NCI-H345 (cell line): ENCODE measurements around the gene AP4B1.

Experiments
- DNase-seq: peaks from one replicate; lab custom pipeline; 2025; lab: John Stamatoyannopoulos, UW

Gene AP4B1

DNA sequence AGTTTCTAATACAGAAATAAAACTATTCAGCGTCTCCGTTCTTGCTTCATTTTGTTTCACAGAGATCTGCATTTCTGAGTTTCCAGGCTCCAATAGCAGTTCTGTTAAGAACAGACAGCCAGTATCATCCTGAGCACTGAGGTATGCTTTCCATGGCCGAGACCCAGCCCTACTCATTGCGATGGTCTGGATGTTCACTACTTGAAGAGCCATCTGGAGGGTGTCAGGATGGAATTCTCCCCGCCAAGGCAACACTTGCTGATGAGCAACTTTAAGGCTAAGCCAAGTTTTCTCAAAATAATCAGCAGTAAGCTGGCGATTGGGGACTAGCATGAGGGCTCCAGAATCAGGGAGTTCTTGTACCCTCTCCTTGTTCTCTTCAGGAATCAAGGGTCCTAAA, 9.5 kb downstream of the AP4B1 start:
- no peak for DNase-seq

DNA sequence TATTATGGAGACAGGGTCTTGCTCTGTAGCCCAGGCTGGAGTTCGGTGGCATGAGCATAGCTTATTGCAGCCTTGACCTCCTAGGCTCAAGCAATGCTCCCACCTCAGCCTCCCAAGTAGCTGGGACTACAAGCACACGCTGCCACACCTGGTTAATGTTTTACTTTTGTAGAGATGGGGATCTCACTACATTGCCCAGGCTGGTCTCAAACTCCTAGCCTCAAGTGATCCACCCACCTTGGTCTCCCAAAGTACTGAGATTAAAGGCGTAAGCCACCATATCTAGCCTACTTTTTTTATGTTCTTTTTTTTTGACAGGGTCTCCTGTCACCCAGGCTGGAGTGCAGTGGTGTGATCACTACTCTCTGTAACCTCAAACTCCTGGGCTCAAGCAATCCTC, 11.3 kb downstream of the AP4B1 start:
- DNase-seq: no peak

DNA sequence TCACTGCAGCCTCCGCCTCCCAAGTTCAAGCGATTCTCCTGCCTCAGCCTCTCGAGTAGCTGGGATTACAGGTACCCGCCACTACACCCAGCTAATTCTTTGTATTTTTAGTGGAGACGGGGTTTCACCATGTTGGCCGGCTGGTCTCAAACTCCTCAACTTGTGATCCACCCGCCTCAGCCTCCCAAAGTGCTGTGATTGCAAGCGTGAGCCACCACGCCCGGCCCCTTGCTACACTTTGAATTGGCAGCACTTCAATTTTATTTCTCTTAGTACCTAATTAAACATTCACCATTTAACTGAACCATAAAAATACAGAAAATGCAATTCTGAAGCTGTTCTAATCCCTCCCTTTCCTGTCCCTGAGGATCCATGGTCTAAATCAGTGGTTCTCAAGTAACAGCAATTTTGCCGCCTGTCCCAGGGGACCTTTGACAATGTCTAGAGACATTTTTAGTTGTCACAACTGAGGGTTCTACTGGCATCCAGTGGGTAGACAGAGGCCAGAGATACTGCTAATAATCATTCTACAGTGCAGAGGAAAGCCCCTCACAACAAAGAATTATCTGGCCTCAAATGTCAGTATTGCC, 12.9 kb downstream of the AP4B1 start:
- DNase-seq: no peak

DNA sequence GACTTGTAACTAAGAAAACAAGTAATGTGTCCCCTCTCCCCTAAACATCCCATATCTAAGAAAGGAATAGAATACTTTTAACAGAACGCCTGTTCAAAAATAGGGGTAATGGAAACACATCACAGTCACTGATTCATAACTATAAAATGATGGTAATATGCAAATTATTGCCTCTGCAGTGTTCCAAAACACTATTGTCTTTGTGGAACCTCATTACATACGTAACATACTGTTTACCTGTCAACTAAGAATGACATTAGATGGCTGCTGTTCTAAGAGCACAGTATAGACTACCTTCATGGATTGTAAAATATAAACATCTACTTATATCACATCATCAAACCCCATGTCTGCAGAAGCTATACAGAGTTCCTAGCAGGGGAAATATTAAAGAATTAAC, 13.8 kb downstream of the AP4B1 start:
- DNase-seq: no peak

DNA sequence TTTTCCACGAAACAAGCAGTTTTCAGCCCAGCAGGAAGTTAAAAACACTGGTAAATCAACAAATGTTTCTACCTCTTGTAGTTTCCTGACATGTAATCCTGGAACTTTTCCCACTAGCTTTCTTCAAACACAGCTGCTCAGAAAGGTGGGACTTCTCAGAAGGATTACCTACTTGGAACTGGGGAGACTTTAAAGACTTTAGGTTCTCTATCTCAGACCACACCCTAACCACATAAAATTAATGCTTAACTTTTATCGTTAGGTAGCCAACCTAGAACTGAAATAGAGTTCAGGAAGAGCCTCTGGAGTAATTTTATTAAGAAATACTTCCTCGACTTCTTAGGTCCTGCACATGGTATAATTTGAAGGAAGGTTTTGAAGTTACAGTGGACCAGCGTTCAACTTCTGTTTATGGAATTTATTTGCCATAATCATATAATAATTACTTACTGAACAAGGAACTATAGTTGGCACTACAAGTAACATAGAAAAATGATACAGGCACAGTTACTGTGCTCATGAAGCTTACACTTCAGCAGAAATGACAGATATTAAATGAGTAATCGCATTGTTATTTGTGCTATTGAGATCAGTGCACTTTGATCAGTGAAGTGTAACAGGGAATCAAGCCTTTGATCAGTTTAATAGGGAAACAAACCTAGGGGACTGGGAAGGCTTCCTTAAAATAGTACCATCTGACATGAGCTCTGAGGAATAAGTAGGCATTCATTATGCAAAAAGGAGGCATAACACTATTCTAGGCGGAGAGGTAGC, 17.0 kb downstream of the AP4B1 start, which contains the start of gene BCL2L15:
TSS of gene BCL2L15 (minus strand) at position 180 of the 774 bp plus-strand sequence. CDS start 206 bp downstream, outside the sequence.
- DNase-seq: no peak

DNA sequence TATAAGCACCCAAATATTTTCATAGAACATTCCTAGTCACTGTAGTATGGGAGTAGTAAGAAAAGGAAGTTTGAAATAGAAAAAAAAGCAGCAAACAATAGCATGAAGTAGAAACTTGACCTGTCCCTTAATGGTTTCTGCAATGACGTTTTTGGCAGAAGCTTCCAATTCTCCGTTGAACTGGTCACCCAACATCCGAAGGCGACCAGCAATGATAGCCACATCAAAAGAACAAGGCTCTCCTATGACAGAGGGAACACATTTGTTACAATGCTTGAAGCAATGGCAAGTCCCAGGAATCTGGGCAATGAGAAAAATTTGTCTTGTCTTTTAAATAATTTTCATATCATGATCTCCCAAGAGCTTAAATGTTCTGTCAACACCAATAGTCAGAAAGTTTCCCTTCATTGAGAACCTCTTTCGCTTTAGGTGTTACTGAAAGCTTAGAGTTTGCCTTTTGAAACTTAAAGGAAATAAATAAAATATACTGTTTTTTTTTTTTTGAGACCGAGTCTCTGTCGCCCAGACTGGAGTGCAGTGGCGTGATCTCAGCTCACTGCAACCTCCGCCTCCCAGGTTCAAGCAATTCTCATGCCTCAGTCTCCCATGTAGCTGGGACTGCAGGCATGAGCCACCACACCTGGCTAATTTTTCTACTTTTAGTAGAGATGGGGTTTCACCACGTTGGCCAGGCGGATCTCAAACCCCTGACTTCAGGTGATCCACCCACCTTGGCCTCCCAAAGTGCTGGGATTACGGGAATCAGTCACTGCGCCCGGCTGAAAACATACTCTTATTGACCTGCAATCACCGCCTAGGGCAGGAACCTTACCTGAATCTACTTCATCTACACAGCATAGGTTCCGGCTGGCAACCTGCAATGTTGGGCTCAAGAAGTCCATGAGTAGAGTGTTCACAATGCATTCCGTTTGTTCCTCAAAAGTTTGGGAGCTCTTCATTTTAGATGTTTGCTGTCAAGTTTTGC, 17.9 kb downstream of the AP4B1 start:
- no peak for DNase-seq

DNA sequence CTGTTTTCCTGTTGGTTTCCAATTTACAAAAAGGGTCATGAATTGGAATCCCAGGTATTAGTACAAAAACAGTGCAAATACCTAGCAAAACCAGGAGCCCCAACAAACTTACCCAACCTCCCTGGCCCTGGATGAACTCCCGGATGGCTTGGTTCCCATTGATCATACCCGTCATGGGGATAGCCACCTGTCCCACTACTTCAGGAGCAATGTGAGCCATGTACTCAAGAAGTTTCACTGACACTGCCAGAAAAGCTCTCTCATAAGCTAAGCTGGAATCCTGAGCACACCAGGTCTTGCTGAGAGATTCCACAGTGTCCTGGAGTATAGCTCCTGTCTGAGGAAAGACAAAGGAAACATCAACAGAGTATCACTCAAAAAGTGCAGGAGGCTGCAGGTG, 22.9 kb downstream of the AP4B1 start:
- no peak for DNase-seq

DNA sequence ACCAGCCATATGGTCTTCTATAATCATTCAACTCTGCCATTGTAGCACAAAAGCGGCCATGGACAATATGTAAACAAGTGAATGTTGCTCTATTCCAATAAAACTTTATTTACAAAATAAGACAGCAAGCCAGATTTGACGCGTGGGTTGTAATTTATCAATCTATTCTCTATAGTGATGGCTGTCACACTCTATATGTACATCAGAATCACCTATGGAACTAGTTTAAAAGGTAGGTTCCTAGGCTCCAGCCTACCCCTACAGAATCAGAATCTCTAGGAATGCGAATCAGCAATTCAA, 24.9 kb downstream of the AP4B1 start:
- DNase-seq: no peak

DNA sequence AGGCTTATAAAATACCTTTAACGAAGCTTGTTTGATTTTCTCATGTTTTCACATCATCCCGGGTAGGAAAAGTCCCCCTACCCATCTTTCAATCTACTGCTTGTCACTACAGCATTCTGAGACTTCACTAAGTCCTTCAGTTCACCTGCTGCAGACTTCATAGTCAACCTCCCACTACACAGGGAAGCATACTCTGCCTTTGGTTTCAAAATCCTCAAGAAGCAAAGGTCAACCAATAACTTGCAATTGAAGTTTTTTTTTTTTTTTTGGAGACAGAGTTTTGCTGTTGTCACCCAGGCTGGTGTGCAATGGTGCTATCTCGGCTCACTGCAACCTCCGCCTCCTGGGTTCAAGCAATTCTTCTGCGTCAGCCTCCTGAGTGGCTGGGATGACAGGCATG, 28.4 kb downstream of the AP4B1 start:
- no peak for DNase-seq

DNA sequence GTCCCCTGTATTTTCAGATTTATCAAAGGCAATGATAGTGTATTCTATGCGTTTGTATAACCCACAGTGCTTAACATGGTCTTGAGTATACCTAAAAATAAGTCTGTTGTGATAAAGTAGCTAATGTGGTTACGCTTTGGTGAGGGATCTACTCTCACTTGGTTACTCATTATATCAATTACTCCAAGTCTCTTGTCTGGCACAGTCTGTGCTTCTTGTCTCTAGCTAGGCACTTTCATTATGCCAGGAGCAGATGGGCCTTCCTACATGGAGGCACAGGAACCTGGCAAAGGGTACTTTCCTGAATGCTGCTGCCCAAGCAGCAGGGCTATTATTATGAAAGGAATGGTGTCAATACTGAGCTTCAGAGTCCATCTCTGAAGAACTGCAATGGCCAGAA, 28.9 kb downstream of the AP4B1 start:
- no peak for DNase-seq

DNA sequence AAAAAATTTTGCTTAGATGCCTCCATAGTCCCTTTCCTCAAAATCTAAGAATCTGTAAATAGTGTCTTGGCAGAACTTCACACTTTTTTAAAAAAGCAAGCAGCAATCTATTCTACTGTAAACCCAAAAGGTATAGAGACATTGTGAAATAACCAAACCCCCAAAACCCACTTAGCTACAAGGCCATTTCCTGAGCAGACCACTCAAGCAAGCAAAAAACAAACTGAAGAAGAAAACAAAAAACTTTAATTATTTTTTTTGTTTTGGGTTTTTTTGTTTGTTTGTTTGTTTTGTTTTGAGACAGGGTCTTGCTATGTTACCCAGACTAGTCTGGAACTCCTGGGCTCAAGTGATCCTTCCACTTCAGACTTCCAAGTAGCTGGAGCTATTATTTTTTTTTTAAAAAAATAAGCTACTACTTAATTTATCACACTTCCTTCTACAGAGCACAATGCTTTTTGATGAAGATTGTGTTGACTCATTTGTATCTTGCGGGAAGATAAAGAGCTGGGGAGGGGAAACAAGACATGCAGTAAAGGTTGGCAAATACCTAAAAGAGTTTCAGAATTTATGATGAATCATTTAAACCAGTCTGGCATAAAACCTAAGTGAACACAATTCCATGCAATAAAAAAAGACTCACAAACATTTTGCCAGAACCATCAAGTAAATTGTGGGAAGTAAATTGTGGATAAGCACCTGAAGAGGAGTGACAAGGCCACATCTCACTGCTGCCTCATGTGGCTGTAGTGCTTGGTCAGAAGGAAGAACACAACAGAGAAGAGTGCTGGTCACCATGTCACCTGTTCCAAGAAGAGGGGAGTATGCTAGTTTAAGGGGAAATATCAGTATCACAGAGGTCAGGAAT, 30.4 kb downstream of the AP4B1 start:
- no peak for DNase-seq

DNA sequence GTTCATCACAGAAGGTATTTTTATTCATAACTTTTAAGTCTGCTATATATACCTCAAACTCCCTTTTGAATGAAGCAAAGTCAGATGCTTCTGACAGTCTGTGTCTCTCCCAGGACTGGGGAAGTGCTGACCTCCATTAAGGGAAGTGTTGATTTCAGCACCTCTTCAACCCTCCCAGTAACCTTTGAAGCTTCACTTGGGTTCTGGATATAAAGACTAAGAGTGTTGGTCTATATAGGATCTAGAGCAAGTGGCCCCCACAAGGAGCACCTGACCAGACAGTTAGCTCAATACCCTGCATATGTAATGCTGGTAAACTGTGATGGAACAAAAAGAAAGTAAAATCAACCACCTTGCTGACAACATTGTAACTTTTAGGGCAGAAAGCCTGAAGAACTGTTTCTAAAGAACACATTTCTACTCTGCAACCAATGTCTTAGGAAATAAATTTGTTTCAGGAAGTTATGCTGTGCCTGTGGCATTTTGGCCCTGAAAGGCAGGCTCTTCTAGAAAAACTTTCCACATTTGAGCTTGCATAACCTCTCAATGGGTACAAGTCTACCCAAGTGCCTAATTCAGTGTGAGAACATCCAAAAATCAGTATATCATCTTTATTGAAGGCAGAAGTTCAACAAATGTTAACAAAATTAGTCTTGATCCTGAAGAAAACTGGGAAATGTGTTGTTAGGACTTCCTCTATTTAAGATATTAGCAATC, 32.2 kb downstream of the AP4B1 start:
- no peak for DNase-seq

DNA sequence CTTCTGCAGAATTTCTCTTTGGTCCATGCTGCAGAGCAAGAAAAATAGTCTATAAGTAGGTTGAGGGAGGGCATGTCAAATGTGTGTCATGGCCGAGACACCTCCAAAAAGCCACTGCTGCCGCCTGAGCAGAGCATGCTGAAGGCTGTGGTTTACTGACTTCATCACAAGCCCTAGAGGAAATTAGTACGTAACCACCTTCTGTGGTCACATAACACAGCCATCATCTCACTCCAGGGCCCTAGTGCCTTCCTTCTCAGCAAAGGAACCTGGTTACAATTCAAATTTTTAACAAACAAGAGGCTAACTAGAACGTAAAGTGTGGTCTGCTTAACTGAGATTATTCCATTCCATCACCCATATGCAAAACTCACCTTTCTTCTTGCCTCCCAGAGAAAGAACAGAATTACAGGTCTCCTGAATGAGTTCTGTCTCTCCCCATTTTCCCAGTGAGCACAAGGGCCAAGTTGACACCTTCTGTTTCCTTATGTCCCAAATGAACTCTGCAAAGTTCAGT, 32.9 kb downstream of the AP4B1 start, which contains the start of gene PTPN22:
TSS of gene PTPN22 (minus strand) at position 116 of the 517 bp plus-strand sequence.
- no peak for DNase-seq

DNA sequence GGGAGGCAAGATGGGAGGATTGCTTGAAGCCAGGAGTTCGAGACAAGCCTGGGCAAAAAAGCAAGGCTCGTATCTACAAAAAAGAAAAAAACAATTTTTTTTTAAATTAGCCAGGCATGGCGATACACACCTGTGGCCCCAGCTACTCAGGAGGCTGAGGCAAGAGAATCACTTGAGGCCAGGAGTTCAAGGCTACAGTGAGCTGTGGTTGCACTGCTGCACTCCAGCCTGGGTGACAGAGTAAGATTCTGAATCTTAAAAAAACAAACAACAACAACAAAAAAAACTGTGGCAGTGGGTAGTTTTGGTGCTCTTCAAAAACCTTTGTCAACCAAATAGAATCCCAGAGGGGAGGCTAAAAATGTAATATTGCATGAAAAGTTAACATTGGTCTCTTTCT, 33.8 kb downstream of the AP4B1 start:
- no peak for DNase-seq

DNA sequence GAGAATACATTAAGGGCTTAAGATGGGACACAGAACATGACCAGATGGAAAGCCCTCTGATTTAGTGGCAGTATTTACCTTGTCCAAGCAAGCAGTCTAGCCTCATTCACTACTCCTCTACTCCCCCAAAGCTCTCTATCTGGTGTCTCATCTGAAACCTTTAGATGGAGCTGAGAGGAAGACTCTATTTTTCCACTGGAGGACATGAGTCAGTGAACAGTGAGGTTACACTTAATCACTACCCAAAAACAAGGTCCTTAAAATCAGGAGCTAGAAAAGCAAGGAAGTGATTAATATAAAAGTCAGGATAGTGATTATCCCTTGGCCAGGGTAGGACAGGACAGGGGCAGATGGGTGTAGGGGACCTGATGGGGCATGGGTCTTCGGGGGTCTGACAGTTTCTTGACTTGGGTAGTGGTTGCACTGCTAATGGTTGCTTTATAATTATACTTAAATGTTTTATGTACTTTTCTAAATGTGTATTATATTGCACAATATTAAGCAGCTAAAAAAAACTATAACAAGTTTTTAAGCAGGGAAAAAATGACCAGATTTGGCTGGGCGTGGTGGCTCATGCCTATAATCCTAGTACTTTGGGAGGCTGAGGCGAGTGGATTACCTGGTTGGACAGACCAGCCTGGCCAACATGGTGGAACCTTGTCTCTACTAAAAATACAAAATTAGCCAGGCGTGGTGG, 36.1 kb downstream of the AP4B1 start:
- DNase-seq: no peak

DNA sequence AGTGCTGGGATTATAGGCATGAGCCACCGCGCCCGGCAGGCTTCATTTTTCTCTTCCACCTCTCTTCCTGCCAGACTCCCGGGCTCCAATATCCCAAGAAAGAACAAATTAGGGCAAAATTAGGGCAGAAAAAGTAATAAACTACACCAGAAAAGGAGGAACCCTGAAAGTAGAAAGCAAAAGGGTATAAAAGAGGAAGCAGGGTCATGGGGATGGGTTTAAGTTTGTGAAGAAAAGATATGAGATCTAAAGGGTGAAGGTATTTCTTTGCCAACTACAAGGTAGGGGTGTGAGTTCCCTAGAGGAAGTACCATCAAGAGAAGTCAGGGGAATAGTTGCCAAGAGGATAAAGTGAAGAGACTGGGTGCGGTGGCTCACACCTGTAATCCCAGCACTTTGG, 43.0 kb downstream of the AP4B1 start:
- DNase-seq: no peak

DNA sequence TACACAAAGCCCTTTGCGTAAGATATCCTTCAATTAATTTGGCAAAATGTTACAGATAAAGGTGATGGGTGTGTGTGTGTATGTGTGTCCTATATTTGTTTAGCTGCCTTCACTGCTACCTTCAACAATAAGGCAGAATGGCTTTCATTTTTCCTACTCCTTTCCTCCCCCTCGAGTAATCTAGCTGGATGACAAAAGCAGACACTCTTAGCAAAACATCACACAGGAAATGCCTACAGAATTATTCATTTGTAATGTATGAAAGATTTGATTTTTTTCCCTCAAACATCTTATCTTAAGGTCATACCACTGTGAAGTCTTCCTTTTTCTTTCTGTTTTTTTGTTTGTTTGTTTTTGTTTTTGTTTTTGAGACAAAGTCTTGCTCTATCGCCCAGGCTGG, 43.7 kb downstream of the AP4B1 start:
- no peak for DNase-seq

DNA sequence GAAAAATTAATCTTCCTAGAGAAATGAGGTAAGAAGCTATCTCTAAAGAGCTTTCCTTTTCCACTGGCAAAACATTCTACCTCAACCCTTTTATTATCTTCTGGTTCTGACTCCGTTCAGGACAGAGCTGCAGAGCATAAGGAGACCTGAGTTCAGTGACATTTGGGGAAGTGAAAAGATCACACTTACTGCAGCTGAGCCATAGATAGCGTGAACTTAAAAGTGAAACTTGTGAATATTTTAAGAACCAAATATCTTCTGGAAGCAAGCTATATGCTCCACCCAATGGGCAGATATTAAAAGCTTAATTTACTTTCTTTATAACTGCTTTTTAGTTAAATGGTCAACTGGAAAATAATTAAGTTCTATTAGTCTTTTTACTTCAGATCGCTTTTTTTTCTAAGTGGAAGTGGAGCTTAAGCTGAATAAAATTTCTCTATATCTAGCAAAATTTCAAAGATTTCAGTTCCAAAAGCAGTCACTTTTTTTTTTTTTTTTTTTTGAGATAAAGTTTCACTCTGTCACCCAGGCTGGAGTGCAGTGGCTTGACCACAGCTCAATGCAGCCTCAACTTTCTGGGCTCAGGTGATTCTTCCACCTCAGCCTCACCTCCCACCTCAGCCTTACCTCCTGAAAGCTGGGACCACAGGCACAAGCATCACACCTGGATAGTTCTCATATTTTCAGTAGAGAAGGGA, 45.0 kb downstream of the AP4B1 start:
- DNase-seq: no peak

DNA sequence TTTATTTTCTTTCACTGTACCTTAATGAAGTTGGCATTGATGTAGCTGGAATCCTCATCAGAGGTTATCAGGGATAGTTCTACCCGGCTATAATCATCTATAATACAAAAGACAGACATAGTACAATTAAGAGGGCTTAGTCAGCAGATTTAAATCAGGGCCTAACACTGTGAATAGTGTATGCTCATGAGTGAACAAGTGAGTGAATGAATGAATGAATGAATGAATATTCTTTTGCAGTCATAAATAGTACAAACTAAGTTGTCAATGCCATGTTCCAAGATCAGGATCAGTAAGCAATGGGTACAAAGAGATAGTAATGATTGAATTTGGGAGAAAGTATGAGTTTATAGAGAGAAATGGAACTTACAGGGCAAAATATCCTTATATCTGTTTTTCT, 45.6 kb downstream of the AP4B1 start:
- no peak for DNase-seq

DNA sequence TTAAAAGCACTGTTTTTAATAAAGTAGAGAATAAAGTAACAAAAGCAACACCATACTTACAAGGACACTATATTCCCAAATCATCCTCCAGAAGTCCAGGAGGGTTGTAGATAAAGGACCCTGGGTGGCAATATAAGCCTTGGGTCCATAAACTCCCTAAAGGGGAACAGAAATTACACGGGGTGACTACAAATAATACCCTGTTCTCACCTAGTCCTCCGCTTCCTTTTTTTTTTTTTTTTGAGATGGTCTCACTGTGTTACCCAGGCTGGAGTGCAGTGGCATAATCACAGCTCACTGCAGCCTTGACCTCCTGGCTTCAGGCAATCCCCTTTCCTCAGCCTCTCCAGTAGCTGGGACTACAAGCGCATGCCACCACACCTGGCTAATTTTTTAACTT, 46.2 kb downstream of the AP4B1 start:
- DNase-seq: no peak
